RWPE2 (cell line): Measurements from ENCODE around the gene THY1.

Experiments
- ATAC-seq: fragments of 200-7000 bp; cut with Tn5 transposase; 3 replicates; pipeline ENCODE4 v1.9.1; 2021; ENCODE audit warnings: low read depth
- DNase-seq: peaks from one replicate; pipeline ENCODE4 v3.0.0-alpha.2; 2020; ENCODE audit warnings: low spot score
- H3K27ac ChIP-seq: fragments of 450-650 bp; 2 replicates; pipeline ENCODE4 v1.5.1; 2017; ENCODE audit warnings: mild to moderate bottlenecking; ENCODE audit not compliant: poor library complexity, severe bottlenecking
- H3K27me3 ChIP-seq: fragments of 250-450 bp; sonication (Bioruptor Pico); 2 replicates; pipeline ENCODE4 v1.5.1; 2021; ENCODE audit warnings: mild to moderate bottlenecking, moderate library complexity; ENCODE audit not compliant: insufficient read depth, poor library complexity, severe bottlenecking
- H3K36me3 ChIP-seq: fragments of 250-450 bp; sonication (Bioruptor Pico); 2 replicates; pipeline ENCODE4 v1.5.1; 2020; ENCODE audit warnings: low read depth, mild to moderate bottlenecking, moderate library complexity
- H3K4me1 ChIP-seq: fragments of 250-450 bp; sonication (Bioruptor Pico); 2 replicates; pipeline ENCODE4 v1.5.1; 2021; ENCODE audit warnings: mild to moderate bottlenecking, moderate library complexity; ENCODE audit not compliant: insufficient read depth, poor library complexity, severe bottlenecking
- H3K4me3 ChIP-seq: fragments of 250-450 bp; sonication (Bioruptor Pico); 2 replicates; pipeline ENCODE4 v1.5.1; 2021; ENCODE audit warnings: mild to moderate bottlenecking, moderate library complexity; ENCODE audit not compliant: severe bottlenecking
- H3K9me3 ChIP-seq: fragments of 250-450 bp; sonication (Bioruptor Pico); 2 replicates; pipeline ENCODE4 v1.5.1; 2021; ENCODE audit warnings: mild to moderate bottlenecking, moderate library complexity; ENCODE audit not compliant: severe bottlenecking
- TF ChIP-seq, protein P1 (sequence below): fragments of 450-650 bp; IDR thresholded peaks from one replicate; pipeline ENCODE4 v1.5.1; 2017; ENCODE audit warnings: mild to moderate bottlenecking, moderate library complexity; ENCODE audit not compliant: poor library complexity, severe bottlenecking

The THY1 gene

DNA sequence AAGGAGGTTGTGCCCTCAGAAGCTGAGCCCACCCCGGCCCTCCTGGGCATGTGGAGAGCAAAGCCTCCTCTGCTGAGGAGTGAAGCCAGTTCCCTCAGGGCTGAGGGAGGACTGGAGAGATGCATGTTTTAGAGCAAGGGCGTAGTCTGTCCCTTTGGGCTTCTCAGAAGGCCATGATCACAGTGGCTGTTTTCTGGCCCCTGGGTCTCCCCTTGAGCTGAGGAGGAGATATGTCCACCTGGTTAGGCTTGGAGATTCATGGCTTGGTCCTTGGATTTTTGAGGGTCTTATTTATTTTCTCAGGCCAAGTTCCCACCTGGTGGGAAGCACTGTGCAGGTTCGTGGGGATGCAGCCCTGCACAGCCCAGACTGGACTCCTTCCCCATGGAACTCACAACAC is 46.5 kb upstream of the THY1 start:
- TF ChIP-seq, protein P1, sequence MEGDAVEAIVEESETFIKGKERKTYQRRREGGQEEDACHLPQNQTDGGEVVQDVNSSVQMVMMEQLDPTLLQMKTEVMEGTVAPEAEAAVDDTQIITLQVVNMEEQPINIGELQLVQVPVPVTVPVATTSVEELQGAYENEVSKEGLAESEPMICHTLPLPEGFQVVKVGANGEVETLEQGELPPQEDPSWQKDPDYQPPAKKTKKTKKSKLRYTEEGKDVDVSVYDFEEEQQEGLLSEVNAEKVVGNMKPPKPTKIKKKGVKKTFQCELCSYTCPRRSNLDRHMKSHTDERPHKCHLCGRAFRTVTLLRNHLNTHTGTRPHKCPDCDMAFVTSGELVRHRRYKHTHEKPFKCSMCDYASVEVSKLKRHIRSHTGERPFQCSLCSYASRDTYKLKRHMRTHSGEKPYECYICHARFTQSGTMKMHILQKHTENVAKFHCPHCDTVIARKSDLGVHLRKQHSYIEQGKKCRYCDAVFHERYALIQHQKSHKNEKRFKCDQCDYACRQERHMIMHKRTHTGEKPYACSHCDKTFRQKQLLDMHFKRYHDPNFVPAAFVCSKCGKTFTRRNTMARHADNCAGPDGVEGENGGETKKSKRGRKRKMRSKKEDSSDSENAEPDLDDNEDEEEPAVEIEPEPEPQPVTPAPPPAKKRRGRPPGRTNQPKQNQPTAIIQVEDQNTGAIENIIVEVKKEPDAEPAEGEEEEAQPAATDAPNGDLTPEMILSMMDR: no peak
- Histone ChIP-seq H3K27me3 (no peaks in the 10 kb centered on the region), H3K36me3 (no peaks in the 10 kb centered on the region), H3K4me3 (no peak overlapping the region), H3K27ac (no peak overlapping the region), H3K9me3 (peaks cover 2% of the 10 kb centered on the region), H3K4me1 (peaks cover 6% of the 10 kb centered on the region)
- DNase-seq (no peak), ATAC-seq (no peak)

DNA sequence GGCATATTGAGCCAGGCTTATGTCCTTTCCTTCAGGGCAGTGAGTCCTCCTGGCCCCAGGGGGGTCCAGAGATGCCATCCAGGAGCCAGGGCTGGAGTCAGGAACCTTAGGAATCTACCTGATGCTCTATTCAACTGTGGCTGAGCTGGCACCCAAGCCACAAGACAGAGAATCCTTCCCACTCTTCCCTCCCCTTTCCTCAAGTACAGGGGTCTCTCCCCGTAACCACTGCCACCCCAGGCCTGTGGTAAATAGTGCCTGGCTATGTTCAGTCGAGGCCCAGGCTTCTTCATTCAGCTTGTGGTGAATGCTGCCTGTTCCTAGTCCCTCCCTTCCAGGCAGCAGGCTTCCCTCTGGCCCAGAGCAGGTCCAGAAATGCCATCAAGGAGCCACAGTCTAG is 45.5 kb upstream of the THY1 start:
- peaks cover 2% of the 10 kb centered on the region for H3K9me3 ChIP-seq
- TF ChIP-seq, protein P1: no peak
- H3K36me3 ChIP-seq: no peaks in the 10 kb centered on the region
- no peak overlapping the region for H3K4me3 ChIP-seq
- ATAC-seq (no peak), DNase-seq (no peak)
- H3K27me3 ChIP-seq: no peaks in the 10 kb centered on the region
- H3K4me1 ChIP-seq: peaks cover 6% of the 10 kb centered on the region
- no peak overlapping the region for H3K27ac ChIP-seq

DNA sequence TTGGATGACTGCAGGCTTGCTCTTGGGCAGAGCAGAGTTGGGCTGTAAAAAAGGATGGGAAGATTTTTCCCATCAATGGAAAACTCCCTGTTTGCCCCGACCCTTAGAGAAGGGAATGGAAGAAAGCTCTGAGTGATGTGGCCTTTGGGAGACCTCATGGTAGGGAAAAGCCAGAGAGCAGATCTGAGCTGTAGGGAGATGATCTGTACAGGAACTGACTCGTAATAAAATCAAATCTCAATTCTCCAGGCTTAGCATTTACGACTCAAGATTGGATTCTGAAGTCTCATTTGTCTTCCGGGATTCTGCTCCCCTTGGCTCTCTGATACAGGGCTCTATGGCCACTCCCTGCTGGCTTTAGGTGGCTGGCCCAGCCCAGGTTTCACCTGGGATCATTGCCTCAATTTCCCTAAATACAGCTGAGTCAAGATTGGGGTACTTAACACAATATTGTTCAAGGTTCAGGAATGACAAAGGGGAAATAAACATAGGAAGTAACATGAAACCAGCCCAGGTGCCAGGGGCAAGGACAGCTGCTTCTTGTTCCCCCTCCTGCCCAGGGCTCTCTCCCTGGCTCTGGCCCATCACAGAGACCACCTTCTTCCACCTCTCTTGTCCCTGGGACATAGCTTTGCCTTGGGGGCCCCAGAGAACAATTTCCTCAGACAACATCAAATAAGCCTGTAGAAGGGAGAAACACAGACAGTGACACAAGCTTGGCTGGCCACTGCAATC is 38.4 kb upstream of the THY1 start:
- Histone ChIP-seq H3K4me1 (no peaks in the 10 kb centered on the region), H3K4me3 (no peak overlapping the region), H3K36me3 (no peaks in the 10 kb centered on the region), H3K9me3 (peaks cover 2% of the 10 kb centered on the region), H3K27ac (no peak overlapping the region), H3K27me3 (no peaks in the 10 kb centered on the region)
- ATAC-seq (no peak), DNase-seq (no peak)
- TF ChIP-seq, protein P1: no peak

DNA sequence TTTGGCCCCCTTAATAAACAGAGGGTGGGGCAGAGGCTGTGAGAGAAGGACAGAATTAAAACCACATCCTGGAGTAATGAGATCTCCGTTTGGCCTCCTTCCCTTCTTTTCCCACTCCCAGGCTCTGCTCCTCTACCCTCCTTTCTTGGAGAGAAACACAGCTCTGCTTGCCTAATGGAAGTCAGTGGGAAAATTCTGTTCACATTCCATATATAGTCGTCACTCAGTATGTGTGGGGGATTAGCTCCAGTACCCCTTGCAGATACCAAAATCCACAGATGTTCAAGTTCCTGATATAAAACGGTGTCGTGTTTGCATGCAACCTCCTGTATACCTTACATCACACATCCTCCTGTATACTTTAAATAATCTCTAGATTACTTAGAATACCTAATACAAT is 37.6 kb upstream of the THY1 start:
- Histone ChIP-seq H3K4me1 (no peaks in the 10 kb centered on the region), H3K9me3 (no peaks in the 10 kb centered on the region), H3K27me3 (no peaks in the 10 kb centered on the region), H3K4me3 (no peak overlapping the region), H3K27ac (no peak overlapping the region), H3K36me3 (no peaks in the 10 kb centered on the region)
- peak; percentile 51; the same call in 2 of the 3 replicates for ATAC-seq
- TF ChIP-seq, protein P1: no peak
- DNase-seq: no peak

DNA sequence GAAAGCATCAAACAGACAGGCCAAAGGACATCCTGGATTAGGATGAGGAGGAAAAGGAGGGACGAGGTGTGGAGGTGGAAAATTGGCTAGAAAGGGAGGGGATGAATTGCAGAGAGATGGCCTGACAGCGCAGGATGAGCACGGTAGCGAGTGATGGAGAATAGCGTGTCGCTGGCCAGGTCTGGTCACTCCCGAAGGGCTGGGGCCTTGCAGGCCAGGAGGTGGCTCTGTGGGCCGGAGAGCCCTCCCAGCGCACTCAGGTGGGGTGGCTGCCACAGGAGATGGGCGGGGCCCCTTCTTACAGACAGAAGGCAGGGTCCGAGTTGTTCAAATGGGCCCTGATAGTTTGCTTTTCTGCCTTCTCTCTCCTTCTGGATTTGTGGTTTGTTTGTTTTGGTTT is 37.1 kb upstream of the THY1 start:
- H3K9me3 ChIP-seq: no peaks in the 10 kb centered on the region
- H3K36me3 ChIP-seq: no peaks in the 10 kb centered on the region
- TF ChIP-seq, protein P1: no peak
- ATAC-seq (no peak), DNase-seq (no peak)
- no peak overlapping the region for H3K4me3 ChIP-seq
- no peak overlapping the region for H3K27ac ChIP-seq
- H3K27me3 ChIP-seq: no peaks in the 10 kb centered on the region
- no peaks in the 10 kb centered on the region for H3K4me1 ChIP-seq
